ENCODE measurements around the gene HID1. TPM values are rescaled to one million over a fixed set of nuclear protein-coding genes. Genes with fewer than 3 reads are reported as not detected.

HID1 gene
- total RNA-seq, 4 donors from 2014 or later: 2.2 to 4.3 (median 2.9) TPM

DNA sequence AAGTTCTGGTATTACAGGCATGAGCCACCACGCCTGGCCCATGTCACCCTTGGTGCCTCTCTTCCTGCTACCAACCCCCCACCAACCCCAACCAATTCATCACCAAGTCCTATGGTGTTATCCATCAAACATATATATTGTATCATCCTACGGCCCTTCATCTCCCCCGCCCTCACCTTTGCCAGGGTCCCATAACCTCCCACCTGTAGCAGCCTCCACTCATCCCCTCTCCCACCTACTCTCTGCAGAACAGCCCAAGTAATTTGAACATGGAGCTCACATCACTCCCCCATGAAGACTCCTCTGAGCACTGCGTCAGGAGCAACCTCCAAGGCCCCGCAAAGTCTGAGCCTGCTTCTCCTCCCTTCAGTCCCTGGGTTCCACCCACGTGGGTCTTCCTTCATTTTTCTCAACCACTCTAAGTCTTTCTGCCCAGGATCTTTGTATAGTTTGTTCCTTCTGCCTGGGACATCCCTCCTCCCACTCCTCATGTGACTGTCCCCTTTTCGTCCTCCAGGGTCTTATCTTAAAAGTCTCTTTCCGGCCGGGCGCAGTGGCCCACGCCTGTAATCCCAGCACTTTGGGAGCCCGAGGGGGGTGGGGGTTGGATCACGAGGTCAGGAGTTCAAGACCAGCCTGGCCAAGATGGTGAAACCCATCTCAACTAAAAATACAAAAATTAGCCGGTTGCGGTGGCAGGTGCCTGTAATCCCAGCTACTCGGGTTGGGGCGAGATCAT lies 7.0 kb upstream of the HID1 start:
- Histone ChIP-seq H3K4me3 (no peak overlapping the region), H3K27ac (no peak overlapping the region), H3K9me3 (no peaks in the 10 kb centered on the region), H3K36me3 (no peaks in the 10 kb centered on the region), H3K27me3 (peaks cover 0 to 24% (median 5%) of the 10 kb centered on the region in 3 donors), H3K4me1 (peaks cover 6 to 13% of the 10 kb centered on the region in 2 donors)
- no peak for DNase-seq
- ATAC-seq: no peak
- in situ Hi-C loops (cut with MboI; ENCODE audit: low sequenced_read_pairs in 4 of 4) (no loop called here), intact Hi-C loops (cut with DNase I; ENCODE audit: low total_unique reads) (no loop called here)
- TF ChIP-seq, protein P1, sequence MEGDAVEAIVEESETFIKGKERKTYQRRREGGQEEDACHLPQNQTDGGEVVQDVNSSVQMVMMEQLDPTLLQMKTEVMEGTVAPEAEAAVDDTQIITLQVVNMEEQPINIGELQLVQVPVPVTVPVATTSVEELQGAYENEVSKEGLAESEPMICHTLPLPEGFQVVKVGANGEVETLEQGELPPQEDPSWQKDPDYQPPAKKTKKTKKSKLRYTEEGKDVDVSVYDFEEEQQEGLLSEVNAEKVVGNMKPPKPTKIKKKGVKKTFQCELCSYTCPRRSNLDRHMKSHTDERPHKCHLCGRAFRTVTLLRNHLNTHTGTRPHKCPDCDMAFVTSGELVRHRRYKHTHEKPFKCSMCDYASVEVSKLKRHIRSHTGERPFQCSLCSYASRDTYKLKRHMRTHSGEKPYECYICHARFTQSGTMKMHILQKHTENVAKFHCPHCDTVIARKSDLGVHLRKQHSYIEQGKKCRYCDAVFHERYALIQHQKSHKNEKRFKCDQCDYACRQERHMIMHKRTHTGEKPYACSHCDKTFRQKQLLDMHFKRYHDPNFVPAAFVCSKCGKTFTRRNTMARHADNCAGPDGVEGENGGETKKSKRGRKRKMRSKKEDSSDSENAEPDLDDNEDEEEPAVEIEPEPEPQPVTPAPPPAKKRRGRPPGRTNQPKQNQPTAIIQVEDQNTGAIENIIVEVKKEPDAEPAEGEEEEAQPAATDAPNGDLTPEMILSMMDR (IDR thresholded peaks at IDR 0.05 in 4 of 5, conservative IDR thresholded peaks at IDR 0.05 in 1 of 5): no peak

DNA sequence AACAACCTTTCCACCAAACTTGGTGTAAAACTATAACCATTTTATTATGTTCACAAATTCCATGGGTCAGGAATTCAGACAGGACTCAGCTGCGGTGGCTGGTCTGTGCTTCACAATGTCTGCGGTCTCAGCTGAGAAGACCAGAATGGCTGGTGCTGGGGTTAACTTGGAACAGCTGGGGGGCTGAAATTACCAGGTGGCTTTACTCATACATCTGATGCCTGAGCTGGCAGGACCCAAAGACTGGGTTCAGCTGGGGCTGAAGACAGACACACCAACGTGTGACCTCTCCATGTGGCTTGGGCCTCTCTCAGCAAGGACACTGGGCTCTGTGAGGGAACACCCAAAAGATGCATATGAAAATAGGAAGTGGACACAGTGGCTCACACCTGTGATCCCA lies 5.7 kb upstream of the HID1 start:
- no peak overlapping the region for H3K27ac ChIP-seq
- in situ Hi-C loops (cut with MboI; ENCODE audit: low sequenced_read_pairs in 4 of 4): no loop called here
- no peaks in the 10 kb centered on the region for H3K36me3 ChIP-seq
- H3K27me3 ChIP-seq: peaks cover 3 to 23% (median 10%) of the 10 kb centered on the region in 3 donors
- no peaks in the 10 kb centered on the region for H3K9me3 ChIP-seq
- no peak for DNase-seq
- peaks cover 6 to 13% of the 10 kb centered on the region in 2 donors for H3K4me1 ChIP-seq
- no peak for TF ChIP-seq POLR2A (IDR thresholded peaks at IDR 0.05)
- TF ChIP-seq, protein P1 (IDR thresholded peaks at IDR 0.05 in 4 of 5, conservative IDR thresholded peaks at IDR 0.05 in 1 of 5): no peak
- no peak overlapping the region for H3K4me3 ChIP-seq
- intact Hi-C loops (cut with DNase I; ENCODE audit: low total_unique reads): no loop called here
- no peak for ATAC-seq

DNA sequence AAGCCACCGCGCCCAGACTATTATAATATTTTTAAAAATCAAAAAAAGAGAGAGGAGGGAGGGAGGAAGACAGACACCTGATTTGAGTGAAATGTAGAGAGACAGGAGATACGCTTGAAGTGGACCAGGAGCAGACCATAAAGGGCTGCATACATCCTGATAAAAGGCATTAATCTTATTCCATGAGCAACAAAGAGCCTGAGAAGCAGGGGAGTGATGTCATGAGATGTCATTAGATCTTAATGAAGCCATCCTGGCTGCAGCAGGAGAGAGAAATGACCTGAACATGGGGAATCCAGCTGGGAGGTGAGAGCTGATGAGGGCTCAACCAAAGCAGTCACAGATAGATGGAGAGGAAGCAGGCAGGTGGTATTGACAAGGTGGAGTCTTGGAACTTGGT lies 5.2 kb upstream of the HID1 start:
- peaks cover 3 to 23% (median 14%) of the 10 kb centered on the region in 3 donors for H3K27me3 ChIP-seq
- ATAC-seq (no peak), DNase-seq (no peak)
- H3K36me3 ChIP-seq: no peaks in the 10 kb centered on the region
- peaks cover 6 to 13% of the 10 kb centered on the region in 2 donors for H3K4me1 ChIP-seq
- in situ Hi-C loops (cut with MboI; ENCODE audit: low sequenced_read_pairs in 4 of 4): no loop called here
- no peaks in the 10 kb centered on the region for H3K9me3 ChIP-seq
- no peak overlapping the region for H3K4me3 ChIP-seq
- TF ChIP-seq POLR2A (IDR thresholded peaks at IDR 0.05): no peak
- TF ChIP-seq, protein P1 (IDR thresholded peaks at IDR 0.05 in 4 of 5, conservative IDR thresholded peaks at IDR 0.05 in 1 of 5): no peak
- H3K27ac ChIP-seq: no peak overlapping the region
- intact Hi-C loops (cut with DNase I; ENCODE audit: low total_unique reads): no loop called here

DNA sequence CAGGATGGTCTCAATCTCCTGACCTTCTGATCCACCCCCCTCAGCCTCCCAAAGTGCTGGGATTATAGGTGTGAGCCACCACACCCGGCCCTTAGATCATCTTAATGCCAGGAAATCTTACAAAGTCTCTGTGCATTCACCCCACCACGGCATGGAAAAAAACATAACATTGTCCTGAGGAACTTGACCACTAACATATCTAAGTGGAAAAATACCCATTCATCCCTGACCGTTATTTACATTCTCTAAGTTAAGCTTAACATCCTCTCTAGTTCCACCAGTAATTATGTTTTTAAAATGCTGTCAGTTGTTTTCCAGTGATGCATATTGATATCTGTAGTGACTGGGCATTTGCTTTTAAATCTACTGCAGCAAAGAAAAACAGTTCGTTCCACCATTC lies 3.4 kb upstream of the HID1 start:
- Histone ChIP-seq H3K4me3 (no peak overlapping the region), H3K27me3 (peaks cover 11 to 25% (median 21%) of the 10 kb centered on the region in 3 donors), H3K9me3 (no peaks in the 10 kb centered on the region), H3K36me3 (no peaks in the 10 kb centered on the region), H3K27ac (no peak overlapping the region), H3K4me1 (peaks cover 0 to 7% of the 10 kb centered on the region in 2 donors)
- no peak for TF ChIP-seq POLR2A (IDR thresholded peaks at IDR 0.05)
- TF ChIP-seq, protein P1 (IDR thresholded peaks at IDR 0.05 in 4 of 5, conservative IDR thresholded peaks at IDR 0.05 in 1 of 5): no peak
- intact Hi-C loops (cut with DNase I; ENCODE audit: low total_unique reads) (no loop called here), in situ Hi-C loops (cut with MboI; ENCODE audit: low sequenced_read_pairs in 4 of 4) (no loop called here)
- DNase-seq: no peak
- ATAC-seq: no peak
